SK-N-SH (cell line): ENCODE measurements around the gene RAD51B. TPM values are rescaled to one million over a fixed set of nuclear protein-coding genes. Genes with fewer than 3 reads are reported as not detected.

Source experiments
- CTCF ChIA-PET: fragments of 300-600, 350-600 bp; formaldehyde crosslinking; extraction: SDS; loops from one replicate; lab custom pipeline; 2021; lab: Yijun Ruan, JAX
- POLR2A ChIA-PET: fragments of 350-600 bp; sonication (Branson Sonifier 250); formaldehyde crosslinking; extraction: SDS; loops from one replicate; lab custom pipeline; 2020; ENCODE audit warnings: antibody characterized with exemption, inconsistent platforms; lab: Yijun Ruan, JAX
- DNase-seq: peaks from one replicate; pipeline ENCODE4 v3.0.0; 2012
- H2AFZ ChIP-seq: fragments of 200-600 bp; sonication (generic); 2 replicates; pipeline ENCODE4 v1.8.1; 2016; ENCODE audit warnings: antibody characterized with exemption, mild to moderate bottlenecking, low read depth
- H3F3A ChIP-seq: fragments of 200-600 bp; sonication (generic); replicated peaks from 2 replicates; pipeline ENCODE3; 2016; ENCODE audit warnings: antibody characterized with exemption, mild to moderate bottlenecking; ENCODE audit not compliant: insufficient read depth
- H3K27ac ChIP-seq, 2 experiments: fragments of 200-500 bp in 1 of 2; fragments of 200-600 bp in 1 of 2; sonication (Bioruptor generic) in 1 of 2; sonication (generic), shearing (Covaris generic) in 1 of 2; 2 replicates each; pipeline versions ENCODE4 v1.5.1 to v1.6.1; 2014 to 2016; ENCODE audit warnings: low read depth in 2 of 2, inconsistent platforms in 1 of 2, low read length in 1 of 2, mild to moderate bottlenecking in 1 of 2, mixed read lengths in 1 of 2
- H3K27me3 ChIP-seq: fragments of 200-600 bp; sonication (generic), shearing (Covaris generic); 2 replicates; pipeline ENCODE4 v1.6.1; 2016; ENCODE audit warnings: mixed run types; ENCODE audit not compliant: insufficient read depth
- H3K36me3 ChIP-seq, 2 experiments: fragments of 200-500 bp in 1 of 2; fragments of 200-600 bp in 1 of 2; sonication (Bioruptor generic) in 1 of 2; sonication (generic) in 1 of 2; replicated peaks in 1 of 2; 2 replicates each; pipeline versions ENCODE3 to v1.5.1; 2014 to 2016; ENCODE audit warnings: low read length in 1 of 2, mild to moderate bottlenecking in 1 of 2; ENCODE audit not compliant: insufficient read depth in 2 of 2, control insufficient read depth in 1 of 2
- H3K4me1 ChIP-seq, 2 experiments: fragments of 200-500 bp in 1 of 2; fragments of 200-600 bp in 1 of 2; sonication (Bioruptor generic) in 1 of 2; sonication (generic), shearing (Covaris generic) in 1 of 2; 2 replicates each; pipeline versions ENCODE4 v1.5.1 to v1.6.1; 2014 to 2016; ENCODE audit warnings: low read depth in 1 of 2, low read length in 1 of 2, mixed run types in 1 of 2; ENCODE audit not compliant: insufficient read depth in 2 of 2, control insufficient read depth in 1 of 2
- H3K4me2 ChIP-seq: fragments of 200-600 bp; sonication (generic), shearing (Covaris generic); 2 replicates; pipeline ENCODE4 v1.6.1; 2017; ENCODE audit warnings: mixed run types
- H3K4me3 ChIP-seq, 2 experiments: fragments of 200-500 bp in 1 of 2; fragments of 200-600 bp in 1 of 2; sonication (Bioruptor generic) in 1 of 2; sonication (generic), shearing (Covaris generic) in 1 of 2; 2 replicates each; pipeline versions ENCODE4 v1.5.1 to v1.8.1; 2014 to 2016; ENCODE audit warnings: low read depth in 2 of 2, inconsistent platforms in 1 of 2, low read length in 1 of 2, mild to moderate bottlenecking in 1 of 2, mixed read lengths in 1 of 2, moderate library complexity in 1 of 2
- H3K79me2 ChIP-seq: fragments of 200-600 bp; sonication (generic); 2 replicates; pipeline ENCODE4 v1.8.1; 2017; ENCODE audit warnings: mild to moderate bottlenecking; ENCODE audit not compliant: insufficient read depth
- H3K9ac ChIP-seq: fragments of 200-600 bp; sonication (generic); 2 replicates; pipeline ENCODE4 v1.6.1; 2017; ENCODE audit warnings: mixed run types
- H3K9me2 ChIP-seq: fragments of 200-600 bp; sonication (generic); 2 replicates; pipeline ENCODE4 v1.6.1; 2017; ENCODE audit warnings: mixed run types
- H3K9me3 ChIP-seq: fragments of 200-600 bp; sonication (generic); 2 replicates; pipeline ENCODE4 v1.6.1; 2017; ENCODE audit warnings: mixed run types, mild to moderate bottlenecking, moderate library complexity
- H4K20me1 ChIP-seq: fragments of 200-600 bp; sonication (generic); 2 replicates; pipeline ENCODE4 v1.6.1; 2017; ENCODE audit warnings: mild to moderate bottlenecking, mixed run types; ENCODE audit not compliant: insufficient read depth
- ELF1 ChIP-seq: IDR thresholded peaks from 2 replicates; pipeline ENCODE4 v1.4.0; 2012
- EP300 ChIP-seq, 2 experiments: IDR thresholded peaks; 2 replicates each; pipeline versions ENCODE4 v1.4.0 to v1.6.1; 2012; ENCODE audit warnings: borderline replicate concordance in 1 of 2, low read depth in 1 of 2, low read length in 1 of 2
- FOXJ3 ChIP-seq: sonication (generic); formaldehyde crosslinking; IDR thresholded peaks from 2 replicates; pipeline ENCODE4 v1.5.1; 2020; ENCODE audit warnings: mild to moderate bottlenecking, missing genetic modification reagents
- FOXM1 ChIP-seq: IDR thresholded peaks from 2 replicates; pipeline ENCODE4 v1.4.0; 2012; ENCODE audit warnings: low read depth, mild to moderate bottlenecking
- JUND ChIP-seq: IDR thresholded peaks from 2 replicates; pipeline ENCODE4 v1.4.0; 2012
- MAX ChIP-seq: IDR thresholded peaks from 2 replicates; pipeline ENCODE4 v1.4.0; 2012; ENCODE audit warnings: low read depth
- NRF1 ChIP-seq: IDR thresholded peaks from 2 replicates; pipeline ENCODE4 v1.6.1; 2012; ENCODE audit warnings: low read depth, mild to moderate bottlenecking, low read length
- POLR2AphosphoS5 ChIP-seq: IDR thresholded peaks from 2 replicates; pipeline ENCODE4 v1.6.1; 2012; ENCODE audit warnings: low read depth, low read length
- RAD21 ChIP-seq: IDR thresholded peaks from 2 replicates; pipeline ENCODE4 v1.6.1; 2012; ENCODE audit warnings: mild to moderate bottlenecking, low read length
- RCOR1 ChIP-seq: fragments of 150-350 bp; IDR thresholded peaks from 2 replicates; pipeline ENCODE4 v1.6.1; 2017; ENCODE audit warnings: antibody characterized with exemption, low read length
- RFX5 ChIP-seq: IDR thresholded peaks from 2 replicates; pipeline ENCODE4 v1.6.1; 2012; ENCODE audit warnings: mild to moderate bottlenecking, improper control_type of control experiment, low read length
- RXRA ChIP-seq: IDR thresholded peaks from 2 replicates; pipeline ENCODE4 v1.4.0; 2012; ENCODE audit warnings: low read depth, mild to moderate bottlenecking, borderline replicate concordance
- WGBS: methylation state at CpG from one replicate; pipeline ENCODE4 v1.1.6; 2017; ENCODE audit warnings: low lambda C conversion rate; 5-methylcytosine and 5-hydroxymethylcytosine counted together
- polyA plus RNA-seq, 3 experiments: library from polyadenylated mRNA; depleted of rRNA; stranded (reverse); fragments of >200 nt; gene quantifications; 2 replicates each; pipeline ENCODE4 v1.2.3, GENCODE V29; 2012
- TF ChIP-seq, protein P1 (sequence below): fragments of 150-350 bp; IDR thresholded peaks from 2 replicates; pipeline ENCODE4 v1.6.1; 2016; ENCODE audit warnings: mild to moderate bottlenecking, low read depth, low read length

The RAD51B gene
- polyA plus RNA-seq, 1 of the 3 experiments (the other 2 are of a cell fraction), result 6.0 TPM

DNA sequence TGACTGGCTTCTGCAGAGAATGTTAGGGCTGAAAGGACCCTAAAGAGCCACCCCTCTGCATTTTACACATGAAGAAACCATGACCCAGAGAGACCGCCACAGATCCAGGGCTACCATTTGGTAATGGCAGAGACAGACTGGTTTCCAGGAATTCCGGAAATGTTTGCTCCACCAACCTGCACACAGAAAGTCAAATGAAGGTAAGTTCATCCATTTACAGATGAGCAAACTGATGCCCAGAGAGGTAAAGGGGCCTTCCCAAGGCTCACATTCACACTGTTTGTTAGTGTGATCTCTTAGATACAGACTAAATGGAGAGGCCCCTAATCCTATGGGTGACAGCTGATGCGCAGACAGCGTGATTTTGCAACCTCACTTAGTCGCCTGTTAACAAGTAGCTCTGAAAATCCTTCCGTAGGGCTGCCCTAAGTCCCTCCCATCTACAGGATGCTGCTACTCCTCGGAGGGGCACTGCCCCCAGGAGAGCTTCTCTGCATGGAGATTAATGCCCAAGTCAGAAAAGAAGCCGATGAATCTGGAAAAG lies 939.5 kb downstream of the RAD51B start:
- Histone ChIP-seq H3K27ac (no peak overlapping the region), H3K4me1 (peaks cover 5 to 25% of the 10 kb centered on the region in 2 experiments; a peak in 2 of 4 replicates), H3K79me2 (no peaks in the 10 kb centered on the region), H3K36me3 (no peaks in the 10 kb centered on the region), H3K27me3 (no peaks in the 10 kb centered on the region), H3K9me2 (no peaks in the 10 kb centered on the region), H3K9ac (no peak overlapping the region), H3K4me2 (no peak overlapping the region), H3F3A (peaks cover 5% of the 10 kb centered on the region), H3K9me3 (no peaks in the 10 kb centered on the region), H4K20me1 (no peaks in the 10 kb centered on the region), H3K4me3 (no peak overlapping the region), H2AFZ (no peak overlapping the region)
- no peak for DNase-seq
- 88% methylated on average over 8 of the region's 8 CpGs for WGBS
- POLR2A ChIA-PET, result no interaction called here
- CTCF ChIA-PET, result interaction anchor here (0.7 to 1.2 kb wide), 2 partner anchors 58 to 511 kb away, joined by 3 read pairs; no protein-coding TSS in a partner anchor
- no peak for TF ChIP-seq JUND
- TF ChIP-seq, protein P1, sequence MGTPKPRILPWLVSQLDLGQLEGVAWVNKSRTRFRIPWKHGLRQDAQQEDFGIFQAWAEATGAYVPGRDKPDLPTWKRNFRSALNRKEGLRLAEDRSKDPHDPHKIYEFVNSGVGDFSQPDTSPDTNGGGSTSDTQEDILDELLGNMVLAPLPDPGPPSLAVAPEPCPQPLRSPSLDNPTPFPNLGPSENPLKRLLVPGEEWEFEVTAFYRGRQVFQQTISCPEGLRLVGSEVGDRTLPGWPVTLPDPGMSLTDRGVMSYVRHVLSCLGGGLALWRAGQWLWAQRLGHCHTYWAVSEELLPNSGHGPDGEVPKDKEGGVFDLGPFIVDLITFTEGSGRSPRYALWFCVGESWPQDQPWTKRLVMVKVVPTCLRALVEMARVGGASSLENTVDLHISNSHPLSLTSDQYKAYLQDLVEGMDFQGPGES, result no peak
- TF ChIP-seq FOXJ3 (CRISPR knock-in tag), result no peak
- no peak for TF ChIP-seq POLR2AphosphoS5
- TF ChIP-seq ELF1, result no peak
- no peak for TF ChIP-seq RFX5
- TF ChIP-seq RAD21, result no peak
- no peak for TF ChIP-seq FOXM1
- TF ChIP-seq NRF1, result no peak
- no peak for TF ChIP-seq MAX
- TF ChIP-seq RCOR1, result no peak
- no peak for TF ChIP-seq EP300 (IDR thresholded peaks at IDR 0.05; ENCODE audit: borderline replicate concordance in 1 of 2, low read depth in 1 of 2, low read length in 1 of 2)

- H3K79me2 ChIP-seq, result no peaks in the 10 kb centered on the region
- no peak overlapping the region for H3K4me3 ChIP-seq
- no peaks in the 10 kb centered on the region for H4K20me1 ChIP-seq
- H3K9me2 ChIP-seq, result no peaks in the 10 kb centered on the region
- H2AFZ ChIP-seq, result no peak overlapping the region
- H3K4me2 ChIP-seq, result no peak overlapping the region
- H3K36me3 ChIP-seq, result no peaks in the 10 kb centered on the region
- TF ChIP-seq RXRA (no peak), JUND (no peak)
- no peak overlapping the region for H3K9ac ChIP-seq
- H3K27me3 ChIP-seq, result no peaks in the 10 kb centered on the region
- peaks cover 5 to 25% of the 10 kb centered on the region in 2 experiments; a peak in 2 of 4 replicates for H3K4me1 ChIP-seq
- no peak overlapping the region for H3K27ac ChIP-seq
- DNase-seq, result no peak
- no peaks in the 10 kb centered on the region for H3K9me3 ChIP-seq
- POLR2A ChIA-PET, result no interaction called here
- WGBS, result 78% methylated on average over 5 of the region's 5 CpGs
- H3F3A ChIP-seq, result peaks cover 5% of the 10 kb centered on the region
- CTCF ChIA-PET, result interaction anchor here (1.2 kb wide), 1 partner anchor 512 kb away, joined by 3 read pairs; no protein-coding TSS in a partner anchor
Observed at GRCh38 chr14:68759937-68760336, 940.4 kb downstream of the RAD51B start.
